K562 (cell line): ENCODE measurements around the gene GNAL. TPM values are rescaled to one million over a fixed set of nuclear protein-coding genes. Genes with fewer than 3 reads are reported as not detected.

Experiments used
- ATAC-seq: fragments of 200-7000 bp; cut with Tn5 transposase; 3 replicates; pipeline ENCODE4 v1.9.1; 2020; ENCODE audit warnings: moderate library complexity
- BruUV-seq: library from RNA; stranded (reverse); fragments of 400-500 nt; replicated peaks from 2 replicates; lab custom pipeline; 2021; lab: Mats Ljungman, UMichigan
- CTCF ChIA-PET: fragments of 300-600 bp; formaldehyde crosslinking; extraction: SDS; loops from one replicate; lab custom pipeline; 2021; ENCODE audit warnings: low intra/inter-chr PET ratio; lab: Yijun Ruan, JAX
- POLR2A ChIA-PET: fragments of 300-600, 350-650 bp; sonication (Branson Sonifier 250); formaldehyde crosslinking; extraction: SDS; loops from one replicate; lab custom pipeline; 2021; ENCODE audit warnings: antibody characterized with exemption, inconsistent platforms; lab: Yijun Ruan, JAX
- DNase-seq, 4 experiments: peaks; one replicate each; pipeline versions ENCODE4 v3.0.0 to v3.0.0-alpha.2; 2011 to 2018; ENCODE audit warnings: low spot score in 3 of 4, mixed read lengths in 3 of 4; ENCODE audit errors: extremely low read depth in 1 of 4
- FAIRE-seq: peaks from 2 replicates; lab custom pipeline; 2011; peaks lifted over from hg19 to GRCh38; lab: Jason Lieb, UNC
- H2AFZ ChIP-seq: 2 replicates; pipeline ENCODE4 v1.6.0; 2011; ENCODE audit warnings: low read depth, low read length, control low read depth, inconsistent platforms
- H3K27ac ChIP-seq: fragments of 200-600 bp; 3 replicates; pipeline ENCODE4 v1.8.0; 2011; ENCODE audit warnings: low read depth, mild to moderate bottlenecking, control low read depth, inconsistent platforms, low read length, moderate library complexity, mixed read lengths; ENCODE audit errors: extremely low read depth
- H3K27me3 ChIP-seq, 2 experiments: fragments of 300-600 bp in 1 of 2; 2 replicates in 1 of 2; 3 replicates in 1 of 2; pipeline versions ENCODE4 v1.6.0 to v1.8.0; 2011; ENCODE audit warnings: inconsistent platforms in 2 of 2, low read length in 2 of 2, mild to moderate bottlenecking in 1 of 2, mixed read lengths in 1 of 2, moderate library complexity in 1 of 2; ENCODE audit not compliant: control insufficient read depth in 2 of 2, insufficient read depth in 2 of 2
- H3K36me3 ChIP-seq: fragments of 300-600 bp; 3 replicates; pipeline ENCODE4 v1.8.0; 2011; ENCODE audit warnings: mild to moderate bottlenecking, low read length, inconsistent platforms; ENCODE audit not compliant: control insufficient read depth, insufficient read depth
- H3K4me1 ChIP-seq, 2 experiments: fragments of 200-600 bp in 1 of 2; replicated peaks in 1 of 2; 2 replicates in 1 of 2; 3 replicates in 1 of 2; pipeline versions ENCODE4 v1.5.1 to v1.8.0; 2011; ENCODE audit warnings: inconsistent platforms in 2 of 2, low read length in 2 of 2, mild to moderate bottlenecking in 1 of 2, mixed read lengths in 1 of 2, moderate library complexity in 1 of 2; ENCODE audit not compliant: control insufficient read depth in 2 of 2, insufficient read depth in 2 of 2
- H3K4me2 ChIP-seq: 2 replicates; pipeline ENCODE4 v1.6.1; 2011; ENCODE audit warnings: low read length, control low read depth, inconsistent platforms, mixed read lengths; ENCODE audit not compliant: insufficient read depth
- H3K4me3 ChIP-seq: fragments of 200-600 bp; sonication (generic), shearing (Covaris generic); 2 replicates; pipeline ENCODE4 v1.5.1; 2016; ENCODE audit warnings: control low read depth, inconsistent platforms
- H3K79me2 ChIP-seq: fragments of 200-600 bp; 3 replicates; pipeline ENCODE4 v1.8.0; 2011; ENCODE audit warnings: low read length, inconsistent platforms; ENCODE audit not compliant: control insufficient read depth, insufficient read depth
- H3K9ac ChIP-seq, 2 experiments: 2 replicates each; pipeline versions ENCODE4 v1.6.0 to v1.6.1; 2011; ENCODE audit warnings: low read depth in 2 of 2, low read length in 2 of 2, control low read depth in 1 of 2, inconsistent platforms in 1 of 2, mild to moderate bottlenecking in 1 of 2, mixed read lengths in 1 of 2; ENCODE audit not compliant: insufficient read depth in 1 of 2
- H3K9me1 ChIP-seq: one replicate; pipeline ENCODE4 v1.6.0; 2011; ENCODE audit warnings: inconsistent platforms, mild to moderate bottlenecking, low read length, moderate library complexity; ENCODE audit not compliant: control insufficient read depth, insufficient read depth
- H3K9me3 ChIP-seq: replicated peaks from 2 replicates; pipeline ENCODE4 v1.5.1; 2011; ENCODE audit warnings: low read depth, low read length, inconsistent platforms; ENCODE audit not compliant: control insufficient read depth, insufficient read depth
- H4K20me1 ChIP-seq: replicated peaks from 2 replicates; pipeline ENCODE4 v1.6.1; 2011; ENCODE audit warnings: low read length, inconsistent platforms, mixed read lengths; ENCODE audit not compliant: control insufficient read depth, insufficient read depth
- MYBL2 ChIP-seq, 2 experiments: fragments of 450-650 bp in 1 of 2; sonication (generic) in 1 of 2; formaldehyde crosslinking in 1 of 2; IDR thresholded peaks; 2 replicates each; pipeline versions ENCODE4 v1.6.1 to v1.8.1; 2017 to 2022; ENCODE audit warnings: borderline replicate concordance in 1 of 2, inconsistent platforms in 1 of 2, low read depth in 1 of 2, mild to moderate bottlenecking in 1 of 2, missing genetic modification reagents in 1 of 2, moderate library complexity in 1 of 2
- PPARD ChIP-seq: fragments of 250-450 bp; sonication (Bioruptor Pico); IDR thresholded peaks from 2 replicates; pipeline ENCODE4 v1.8.0; 2022; ENCODE audit warnings: inconsistent platforms, mild to moderate bottlenecking, moderate library complexity
- SMARCE1 ChIP-seq: fragments of 450-650 bp; IDR thresholded peaks from 2 replicates; pipeline ENCODE4 v1.7.1; 2016; ENCODE audit warnings: mild to moderate bottlenecking
- STAT5B ChIP-seq: fragments of 250-450 bp; sonication (Bioruptor Pico); IDR thresholded peaks from 2 replicates; pipeline ENCODE4 v1.8.0; 2021; ENCODE audit warnings: mild to moderate bottlenecking, inconsistent platforms
- TCFL5 ChIP-seq: fragments of 250-450 bp; sonication (Bioruptor Pico); conservative IDR thresholded peaks from 2 replicates; pipeline ENCODE4 v1.6.1; 2021; ENCODE audit warnings: mild to moderate bottlenecking, moderate library complexity, matching md5 sums
- USF2 ChIP-seq: sonication (generic); formaldehyde crosslinking; IDR thresholded peaks from 2 replicates; pipeline ENCODE4 v1.5.0; 2020; ENCODE audit warnings: missing genetic modification reagents
- ZNF175 ChIP-seq: fragments of 200-800 bp; sonication (Bioruptor generic); IDR thresholded peaks from 2 replicates; pipeline ENCODE4 v1.6.1; 2016; ENCODE audit warnings: low read depth, mild to moderate bottlenecking, missing genetic modification characterization, missing compliant biosample characterization
- WGBS: fragments of 100-300 bp; shearing (Covaris generic); methylation state at CpG from one replicate; pipeline ENCODE4 v1.1.6; 2016; ENCODE audit warnings: low coverage, mixed read lengths; ENCODE audit not compliant: insufficient coverage; ENCODE audit errors: missing lambda C conversion rate; 5-methylcytosine and 5-hydroxymethylcytosine counted together
- in situ Hi-C: fragments of 300-500 bp; cut with MboI; formaldehyde crosslinking; loops from 4 replicates; pipeline ENCODE4 v1.15.0; 2018; ENCODE audit warnings: inconsistent platforms, mixed read lengths
- intact Hi-C: fragments of 100-400 bp; cut with micrococcal nuclease; formaldehyde crosslinking; loops from 2 replicates; pipeline ENCODE4 v1.14.2; 2022
- polyA plus RNA-seq, 8 experiments: library from polyadenylated mRNA; depleted of rRNA in 4 of 8; stranded (reverse) in 5 of 8; unstranded in 3 of 8; fragments of >200 nt; fragmentation: Nextera tagmentation in 2 of 8; fragmentation: Illumina TruSeq in 1 of 8; extraction: Ambion mirVana in 2 of 8; extraction: Trizol in 1 of 8; gene quantifications; 2 replicates each; pipeline versions ENCODE4 v1.2.1 to v1.2.3, GENCODE V29; 2011 to 2014; ENCODE audit warnings: inconsistent platforms in 1 of 8, missing spikeins in 1 of 8
- total RNA-seq, 7 experiments: library from RNA; depleted of rRNA in 6 of 7; stranded (reverse); fragments of >200 nt in 6 of 7; fragmentation: Illumina TruSeq in 2 of 7; extraction: Trizol in 2 of 7; gene quantifications; 2 replicates each; pipeline versions ENCODE4 v1.2.1 to v1.2.3, GENCODE V29; 2011 to 2021; ENCODE audit warnings: low replicate concordance in 1 of 7
- TF ChIP-seq, protein P1 (sequence below): fragments of 250-450 bp; sonication (Bioruptor Pico); IDR thresholded peaks from 2 replicates; pipeline ENCODE4 v1.5.0; 2020; ENCODE audit warnings: mild to moderate bottlenecking
- TF ChIP-seq, protein P2 (sequence below), 2 experiments: fragments of 450-650 bp; conservative IDR thresholded peaks; 2 replicates each; pipeline ENCODE4 v1.6.1; 2017; ENCODE audit warnings: mild to moderate bottlenecking in 2 of 2, moderate library complexity in 2 of 2
- TF ChIP-seq, protein P3 (sequence below): sonication (generic); formaldehyde crosslinking; IDR thresholded peaks from 2 replicates; pipeline ENCODE4 v1.8.0; 2022; ENCODE audit warnings: mild to moderate bottlenecking, low read depth, missing genetic modification reagents

The GNAL gene
- total and polyA plus RNA-seq, 9 of the 15 experiments (the other 6 are each of a cell fraction or from before 2014, with no cell fraction given), result under 0.01 to 0.10 (median 0.01) TPM; not detected in 5

- TF ChIP-seq, protein P1, sequence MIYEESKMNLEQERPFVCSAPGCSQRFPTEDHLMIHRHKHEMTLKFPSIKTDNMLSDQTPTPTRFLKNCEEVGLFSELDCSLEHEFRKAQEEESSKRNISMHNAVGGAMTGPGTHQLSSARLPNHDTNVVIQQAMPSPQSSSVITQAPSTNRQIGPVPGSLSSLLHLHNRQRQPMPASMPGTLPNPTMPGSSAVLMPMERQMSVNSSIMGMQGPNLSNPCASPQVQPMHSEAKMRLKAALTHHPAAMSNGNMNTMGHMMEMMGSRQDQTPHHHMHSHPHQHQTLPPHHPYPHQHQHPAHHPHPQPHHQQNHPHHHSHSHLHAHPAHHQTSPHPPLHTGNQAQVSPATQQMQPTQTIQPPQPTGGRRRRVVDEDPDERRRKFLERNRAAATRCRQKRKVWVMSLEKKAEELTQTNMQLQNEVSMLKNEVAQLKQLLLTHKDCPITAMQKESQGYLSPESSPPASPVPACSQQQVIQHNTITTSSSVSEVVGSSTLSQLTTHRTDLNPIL (CRISPR knock-in tag), result no peak
- TF ChIP-seq SMARCE1, result no peak
- no peak for TF ChIP-seq STAT5B (CRISPR knock-in tag)
- no peak for TF ChIP-seq USF2 (CRISPR knock-in tag)
- no peak for TF ChIP-seq MYBL2 (IDR thresholded peaks at IDR 0.05; ENCODE audit: low read depth)
- TF ChIP-seq MYBL2 (CRISPR knock-in tag; IDR thresholded peaks at IDR 0.05; ENCODE audit: borderline replicate concordance), result no peak
- TF ChIP-seq TCFL5 (CRISPR knock-in tag), result no peak
Measured at GRCh38 chr18:11668441-11669169, 20.5 kb upstream of the GNAL start (continued).

- POLR2A ChIA-PET, result no interaction called here
- H3K4me2 ChIP-seq, result no peak overlapping the region
- DNase-seq, result no peak
- peaks cover 20 to 36% of the 10 kb centered on the region in 2 experiments; a peak in 4 of 5 replicates for H3K27me3 ChIP-seq
- H3K9me3 ChIP-seq, result no peaks in the 10 kb centered on the region
- TF ChIP-seq, protein P2, sequence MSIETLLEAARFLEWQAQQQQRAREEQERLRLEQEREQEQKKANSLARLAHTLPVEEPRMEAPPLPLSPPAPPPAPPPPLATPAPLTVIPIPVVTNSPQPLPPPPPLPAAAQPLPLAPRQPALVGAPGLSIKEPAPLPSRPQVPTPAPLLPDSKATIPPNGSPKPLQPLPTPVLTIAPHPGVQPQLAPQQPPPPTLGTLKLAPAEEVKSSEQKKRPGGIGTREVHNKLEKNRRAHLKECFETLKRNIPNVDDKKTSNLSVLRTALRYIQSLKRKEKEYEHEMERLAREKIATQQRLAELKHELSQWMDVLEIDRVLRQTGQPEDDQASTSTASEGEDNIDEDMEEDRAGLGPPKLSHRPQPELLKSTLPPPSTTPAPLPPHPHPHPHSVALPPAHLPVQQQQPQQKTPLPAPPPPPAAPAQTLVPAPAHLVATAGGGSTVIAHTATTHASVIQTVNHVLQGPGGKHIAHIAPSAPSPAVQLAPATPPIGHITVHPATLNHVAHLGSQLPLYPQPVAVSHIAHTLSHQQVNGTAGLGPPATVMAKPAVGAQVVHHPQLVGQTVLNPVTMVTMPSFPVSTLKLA (conservative IDR thresholded peaks at IDR 0.05), result no peak
- TF ChIP-seq, protein P3, sequence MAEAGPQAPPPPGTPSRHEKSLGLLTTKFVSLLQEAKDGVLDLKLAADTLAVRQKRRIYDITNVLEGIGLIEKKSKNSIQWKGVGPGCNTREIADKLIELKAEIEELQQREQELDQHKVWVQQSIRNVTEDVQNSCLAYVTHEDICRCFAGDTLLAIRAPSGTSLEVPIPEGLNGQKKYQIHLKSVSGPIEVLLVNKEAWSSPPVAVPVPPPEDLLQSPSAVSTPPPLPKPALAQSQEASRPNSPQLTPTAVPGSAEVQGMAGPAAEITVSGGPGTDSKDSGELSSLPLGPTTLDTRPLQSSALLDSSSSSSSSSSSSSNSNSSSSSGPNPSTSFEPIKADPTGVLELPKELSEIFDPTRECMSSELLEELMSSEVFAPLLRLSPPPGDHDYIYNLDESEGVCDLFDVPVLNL, result no peak
- TF ChIP-seq PPARD (CRISPR knock-in tag), result no peak
- no peak for TF ChIP-seq SMARCE1
- TF ChIP-seq ZNF175 (CRISPR knock-in tag), result no peak
- no peak overlapping the region for H3K27ac ChIP-seq
- FAIRE-seq, result no peak
- H3K9me1 ChIP-seq, result no peaks in the 10 kb centered on the region
- BruUV-seq, result no TSS peak
- no peaks in the 10 kb centered on the region for H3K4me1 ChIP-seq
- in situ Hi-C loops, result no loop called here
- H3K79me2 ChIP-seq, result no peaks in the 10 kb centered on the region
- H3K9ac ChIP-seq, result no peak overlapping the region
- H3K36me3 ChIP-seq, result no peaks in the 10 kb centered on the region
- ATAC-seq, result peak; percentile 39
- H4K20me1 ChIP-seq, result no peaks in the 10 kb centered on the region
- no peak overlapping the region for H3K4me3 ChIP-seq
- intact Hi-C loops, result no loop called here
- no peak overlapping the region for H2AFZ ChIP-seq
- CTCF ChIA-PET, result no interaction called here
- WGBS, result 0% methylated on average over 14 of the region's 14 CpGs
Measured at GRCh38 chr18:11669271-11669947, 19.7 kb upstream of the GNAL start.
